Cardiac muscle cell (in vitro differentiated cells and primary cell): ENCODE results near the gene GABBR1. TPM values are rescaled to one million over a fixed set of nuclear protein-coding genes. Genes with fewer than 3 reads are reported as not detected.

Experiments
- DNase-seq, 2 donors: peaks; one replicate each; pipeline versions ENCODE4 v3.0.0 to v3.0.0-alpha.2; 2010 to 2017; ENCODE audit warnings: low read depth in 1 of 2, low spot score in 1 of 2
- H3K27ac ChIP-seq: fragments of 200-600 bp; sonication (generic); 2 replicates; pipeline ENCODE4 v1.5.1; 2016
- H3K27me3 ChIP-seq: fragments of 200-600 bp; sonication (generic); 2 replicates; pipeline ENCODE4 v1.6.0; 2016; ENCODE audit warnings: control low read depth
- H3K36me3 ChIP-seq: fragments of 200-600 bp; sonication (generic); 2 replicates; pipeline ENCODE4 v1.5.1; 2016; ENCODE audit warnings: control low read depth
- H3K4me1 ChIP-seq: fragments of 200-600 bp; sonication (generic); 2 replicates; pipeline ENCODE4 v1.8.1; 2017; ENCODE audit warnings: low read depth, mild to moderate bottlenecking, mixed run types
- H3K4me3 ChIP-seq: fragments of 200-600 bp; sonication (generic); 2 replicates; pipeline ENCODE4 v1.5.1; 2016; ENCODE audit warnings: mild to moderate bottlenecking
- H3K9me3 ChIP-seq: fragments of 200-600 bp; sonication (generic); 2 replicates; pipeline ENCODE4 v1.5.1; 2017; ENCODE audit warnings: low read depth, mild to moderate bottlenecking, control low read depth
- polyA plus RNA-seq: library from polyadenylated mRNA; unstranded; fragments of >200 nt; fragmentation: Nextera tagmentation; extraction: Ambion mirVana; gene quantifications from 2 replicates; pipeline ENCODE4 v1.2.1, GENCODE V29; 2016
- total RNA-seq: library from RNA; depleted of rRNA; stranded (reverse); fragments of >200 nt; gene quantifications from 2 replicates; pipeline ENCODE4 v1.2.3, GENCODE V29; 2016
- TF ChIP-seq, protein P1 (sequence below): IDR thresholded peaks from 2 replicates; pipeline ENCODE4 v1.5.1; 2012; ENCODE audit warnings: low read depth, mild to moderate bottlenecking, low read length

GABBR1 gene
- total and polyA plus RNA-seq, 2 experiments from 2014 or later, result 67.0 to 101 TPM

DNA sequence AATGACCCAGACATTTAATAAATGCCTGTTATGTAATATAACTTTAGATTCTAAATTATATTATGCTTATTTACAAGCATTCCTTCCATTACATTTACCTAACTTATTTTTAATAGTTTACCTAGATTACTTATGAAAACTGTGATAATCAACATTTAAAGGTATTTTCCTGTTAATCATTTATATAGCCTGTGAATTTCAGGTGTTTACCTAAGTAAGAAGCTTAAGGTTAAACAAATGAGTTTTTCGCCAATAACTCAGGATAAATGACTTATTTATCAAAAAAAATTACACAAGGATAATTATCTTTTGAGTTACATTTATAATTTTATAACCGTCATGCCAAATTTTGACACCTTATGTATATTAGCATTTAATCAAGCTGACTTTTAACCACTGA, 108.9 kb downstream of the GABBR1 start:
- Histone ChIP-seq H3K27me3 (no peaks in the 10 kb centered on the region), H3K9me3 (no peaks in the 10 kb centered on the region), H3K4me1 (no peaks in the 10 kb centered on the region), H3K36me3 (no peaks in the 10 kb centered on the region), H3K27ac (no peak overlapping the region), H3K4me3 (no peak overlapping the region)
- DNase-seq, result no peak
- TF ChIP-seq, protein P1, sequence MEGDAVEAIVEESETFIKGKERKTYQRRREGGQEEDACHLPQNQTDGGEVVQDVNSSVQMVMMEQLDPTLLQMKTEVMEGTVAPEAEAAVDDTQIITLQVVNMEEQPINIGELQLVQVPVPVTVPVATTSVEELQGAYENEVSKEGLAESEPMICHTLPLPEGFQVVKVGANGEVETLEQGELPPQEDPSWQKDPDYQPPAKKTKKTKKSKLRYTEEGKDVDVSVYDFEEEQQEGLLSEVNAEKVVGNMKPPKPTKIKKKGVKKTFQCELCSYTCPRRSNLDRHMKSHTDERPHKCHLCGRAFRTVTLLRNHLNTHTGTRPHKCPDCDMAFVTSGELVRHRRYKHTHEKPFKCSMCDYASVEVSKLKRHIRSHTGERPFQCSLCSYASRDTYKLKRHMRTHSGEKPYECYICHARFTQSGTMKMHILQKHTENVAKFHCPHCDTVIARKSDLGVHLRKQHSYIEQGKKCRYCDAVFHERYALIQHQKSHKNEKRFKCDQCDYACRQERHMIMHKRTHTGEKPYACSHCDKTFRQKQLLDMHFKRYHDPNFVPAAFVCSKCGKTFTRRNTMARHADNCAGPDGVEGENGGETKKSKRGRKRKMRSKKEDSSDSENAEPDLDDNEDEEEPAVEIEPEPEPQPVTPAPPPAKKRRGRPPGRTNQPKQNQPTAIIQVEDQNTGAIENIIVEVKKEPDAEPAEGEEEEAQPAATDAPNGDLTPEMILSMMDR, result no peak

- no peaks in the 10 kb centered on the region for H3K4me1 ChIP-seq
- H3K9me3 ChIP-seq, result no peaks in the 10 kb centered on the region
- DNase-seq, result no peak
- no peak overlapping the region for H3K4me3 ChIP-seq
- H3K27ac ChIP-seq, result no peak overlapping the region
- no peaks in the 10 kb centered on the region for H3K27me3 ChIP-seq
- TF ChIP-seq, protein P1, result no peak
- H3K36me3 ChIP-seq, result no peaks in the 10 kb centered on the region
These were observed 110.8 kb downstream of the GABBR1 start for GRCh38 chr6:29522227-29522626.

- no peak for DNase-seq
- H3K9me3 ChIP-seq, result no peaks in the 10 kb centered on the region
- no peaks in the 10 kb centered on the region for H3K36me3 ChIP-seq
- TF ChIP-seq, protein P1, result no peak
- H3K4me1 ChIP-seq, result no peaks in the 10 kb centered on the region
- H3K4me3 ChIP-seq, result no peak overlapping the region
- no peak overlapping the region for H3K27ac ChIP-seq
- H3K27me3 ChIP-seq, result no peaks in the 10 kb centered on the region
These were observed 111.8 kb downstream of the GABBR1 start for GRCh38 chr6:29521006-29521680.

DNA sequence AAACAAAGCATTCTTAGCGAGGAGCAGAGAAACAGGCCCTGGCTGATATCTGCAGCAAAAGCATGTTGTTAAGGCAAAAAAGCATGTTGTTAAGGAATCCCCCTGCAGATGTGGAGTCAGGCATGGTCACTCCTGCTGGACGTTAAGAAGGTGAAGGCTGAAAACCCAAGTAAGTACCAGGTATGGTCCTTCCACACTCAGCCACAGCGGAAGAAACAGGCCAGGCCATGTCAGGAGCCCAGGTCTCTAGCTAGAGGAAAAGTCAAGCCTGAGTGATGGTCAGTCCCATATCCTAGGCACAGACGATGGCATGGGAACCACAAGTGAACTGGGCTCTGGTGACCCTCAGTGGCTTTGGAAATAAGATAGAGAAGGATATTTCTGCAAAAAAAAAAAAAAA, 112.8 kb downstream of the GABBR1 start:
- no peak overlapping the region for H3K27ac ChIP-seq
- H3K36me3 ChIP-seq, result no peaks in the 10 kb centered on the region
- H3K4me3 ChIP-seq, result no peak overlapping the region
- H3K27me3 ChIP-seq, result no peaks in the 10 kb centered on the region
- TF ChIP-seq, protein P1, result no peak
- DNase-seq, result no peak
- no peaks in the 10 kb centered on the region for H3K4me1 ChIP-seq
- no peaks in the 10 kb centered on the region for H3K9me3 ChIP-seq

DNA sequence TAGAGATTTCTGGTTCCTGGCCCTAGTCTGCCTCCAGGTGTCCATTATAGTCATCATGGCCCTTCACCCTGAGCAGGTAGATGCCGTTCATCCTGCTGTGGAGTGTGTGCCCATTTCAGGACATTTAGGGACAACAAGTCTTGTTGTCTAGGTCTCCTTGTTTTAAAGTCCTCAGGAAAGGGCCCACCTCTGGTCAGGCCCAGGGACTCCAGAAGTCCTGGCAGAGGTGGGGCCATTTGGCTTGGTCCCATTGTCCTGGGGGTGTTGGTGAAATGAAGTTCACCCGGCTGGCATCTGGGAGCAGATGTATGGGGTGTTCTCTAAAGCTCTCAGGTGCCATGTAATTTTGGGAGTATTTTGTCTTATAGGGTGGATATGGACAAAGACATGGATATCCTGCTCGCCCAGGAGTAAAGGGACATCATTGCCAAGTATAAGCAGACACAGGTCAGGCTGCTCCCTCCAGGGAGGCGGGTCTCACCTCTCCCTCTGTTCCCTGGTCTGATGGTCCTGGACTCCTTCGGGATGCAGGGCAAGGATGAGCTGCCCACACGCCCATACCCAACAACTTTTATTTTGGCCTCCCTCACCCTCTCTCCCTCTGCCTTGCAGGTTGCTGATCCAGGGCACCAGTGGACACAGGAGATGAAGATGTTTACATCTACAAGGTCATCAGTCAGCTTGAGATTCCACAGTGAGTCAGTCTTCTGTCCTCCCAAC, 113.5 kb downstream of the GABBR1 start:
- DNase-seq, result no peak
- Histone ChIP-seq H3K36me3 (no peaks in the 10 kb centered on the region), H3K27me3 (no peaks in the 10 kb centered on the region), H3K9me3 (no peaks in the 10 kb centered on the region), H3K27ac (no peak overlapping the region), H3K4me3 (no peak overlapping the region), H3K4me1 (no peaks in the 10 kb centered on the region)
- TF ChIP-seq, protein P1, result no peak
